ENCODE results near the gene SIKE1.

- TF ChIP-seq EZH2 (IDR thresholded peaks at IDR 0.05; ENCODE audit: insufficient read depth, poor library complexity, severe bottlenecking), result no peak
- TF ChIP-seq EZH2phosphoT487 (IDR thresholded peaks at IDR 0.05; ENCODE audit: insufficient read depth, low read depth), result no peak
These were observed 22.5 kb upstream of the SIKE1 start for GRCh38 chr1:114803001-114803400.
